MM.1S (cell line): ENCODE results near the gene RASL12.

Source experiments
- EZH2 ChIP-seq: fragments of 300-600 bp; sonication (generic); optimal IDR thresholded peaks from 2 replicates; pipeline ENCODE3; 2017; ENCODE audit warnings: low read depth, mild to moderate bottlenecking, antibody characterized with exemption, low read length, mixed read lengths
- TF ChIP-seq, protein P1 (sequence below): fragments of 300-600 bp; sonication (generic); IDR thresholded peaks from 2 replicates; pipeline ENCODE4 v1.5.1; 2016; ENCODE audit warnings: antibody characterized with exemption, low read length, mixed read lengths

DNA sequence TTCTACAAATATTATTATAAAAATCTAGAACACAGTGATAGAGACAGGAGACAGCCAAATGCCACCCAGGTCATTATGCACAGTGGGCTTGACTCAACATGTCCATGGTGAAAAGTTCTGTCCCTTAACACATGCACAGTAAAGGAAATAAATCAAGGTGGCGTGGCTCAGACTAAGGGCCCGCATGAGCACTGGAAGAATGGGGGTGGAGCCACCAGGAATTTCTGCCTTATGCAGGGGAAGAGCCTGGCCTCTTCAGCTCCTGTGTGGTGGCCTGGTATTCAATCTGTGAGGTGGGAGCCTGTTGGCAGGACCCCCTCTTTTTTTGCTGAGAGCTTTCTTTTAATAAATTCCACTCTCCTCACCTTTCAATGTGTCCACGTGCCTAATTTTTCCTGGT is 60.9 kb downstream of the RASL12 start:
- TF ChIP-seq, protein P1, sequence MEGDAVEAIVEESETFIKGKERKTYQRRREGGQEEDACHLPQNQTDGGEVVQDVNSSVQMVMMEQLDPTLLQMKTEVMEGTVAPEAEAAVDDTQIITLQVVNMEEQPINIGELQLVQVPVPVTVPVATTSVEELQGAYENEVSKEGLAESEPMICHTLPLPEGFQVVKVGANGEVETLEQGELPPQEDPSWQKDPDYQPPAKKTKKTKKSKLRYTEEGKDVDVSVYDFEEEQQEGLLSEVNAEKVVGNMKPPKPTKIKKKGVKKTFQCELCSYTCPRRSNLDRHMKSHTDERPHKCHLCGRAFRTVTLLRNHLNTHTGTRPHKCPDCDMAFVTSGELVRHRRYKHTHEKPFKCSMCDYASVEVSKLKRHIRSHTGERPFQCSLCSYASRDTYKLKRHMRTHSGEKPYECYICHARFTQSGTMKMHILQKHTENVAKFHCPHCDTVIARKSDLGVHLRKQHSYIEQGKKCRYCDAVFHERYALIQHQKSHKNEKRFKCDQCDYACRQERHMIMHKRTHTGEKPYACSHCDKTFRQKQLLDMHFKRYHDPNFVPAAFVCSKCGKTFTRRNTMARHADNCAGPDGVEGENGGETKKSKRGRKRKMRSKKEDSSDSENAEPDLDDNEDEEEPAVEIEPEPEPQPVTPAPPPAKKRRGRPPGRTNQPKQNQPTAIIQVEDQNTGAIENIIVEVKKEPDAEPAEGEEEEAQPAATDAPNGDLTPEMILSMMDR: no peak
- no peak for TF ChIP-seq EZH2
